Measurements from ENCODE around the gene MAGED1.

GRCh38 chrX:51931566-51932150 lies 38.2 kb downstream of the MAGED1 start:
- TF ChIP-seq CTCF (IDR thresholded peaks at IDR 0.05) (no peak), EP300 (IDR thresholded peaks at IDR 0.05) (no peak), POLR2A (IDR thresholded peaks at IDR 0.05) (no peak), POLR2AphosphoS5 (IDR thresholded peaks at IDR 0.05) (no peak)

Data from gastroesophageal sphincter (tissue), 3 donors.